Stimulated activated CD8-positive, alpha-beta memory T cell treated with anti-CD3 and anti-CD28 coated beads, Interleukin-4, amount 100 ng/mL, for 24 hours (primary cell): ENCODE results near the gene DNAH1.

Experiments used
- DNase-seq: peaks from one replicate; pipeline ENCODE4 v3.0.0-alpha.2; 2020; ENCODE audit warnings: low read depth

Gene DNAH1

GRCh38 chr3:52290596-52291507 is 25.3 kb upstream of the DNAH1 start:
- DNase-seq: no peak

- no peak for DNase-seq
Observed at GRCh38 chr3:52291508-52292181, 24.5 kb upstream of the DNAH1 start.

- no peak for DNase-seq
Observed at GRCh38 chr3:52292247-52293065, 23.7 kb upstream of the DNAH1 start.

- no peak for DNase-seq
Observed at GRCh38 chr3:52293491-52294319, 22.4 kb upstream of the DNAH1 start.

- no peak for DNase-seq
Observed at GRCh38 chr3:52294320-52295150, 21.6 kb upstream of the DNAH1 start.

- DNase-seq: no peak
Observed at GRCh38 chr3:52295671-52296208, 20.4 kb upstream of the DNAH1 start.

- no peak for DNase-seq
Observed at GRCh38 chr3:52297242-52298148, 18.6 kb upstream of the DNAH1 start.

GRCh38 chr3:52298149-52299098 is 17.7 kb upstream of the DNAH1 start:
- DNase-seq: no peak

- DNase-seq: no peak
Observed at GRCh38 chr3:52299247-52299878, 16.8 kb upstream of the DNAH1 start.

GRCh38 chr3:52299879-52300611 is 16.1 kb upstream of the DNAH1 start:
- DNase-seq: no peak

- no peak for DNase-seq
Observed at GRCh38 chr3:52302426-52303145, 13.5 kb upstream of the DNAH1 start.

GRCh38 chr3:52303811-52304210 is 12.3 kb upstream of the DNAH1 start:
- DNase-seq: no peak

- no peak for DNase-seq
Observed at GRCh38 chr3:52305926-52306325, 10.2 kb upstream of the DNAH1 start.

GRCh38 chr3:52306978-52307377 is 9.1 kb upstream of the DNAH1 start:
- DNase-seq: no peak

- DNase-seq: no peak
Observed at GRCh38 chr3:52308308-52308707, 7.8 kb upstream of the DNAH1 start.

GRCh38 chr3:52310861-52311575 is 5.1 kb upstream of the DNAH1 start:
- DNase-seq: peak; percentile 61
